Gastroesophageal sphincter (tissue), 4 donors: ENCODE measurements around the gene PXDC1. TPM values are rescaled to one million over a fixed set of nuclear protein-coding genes. Genes with fewer than 3 reads are reported as not detected.

Experiments used
- ATAC-seq: fragments of 150-250 bp; one replicate; pipeline ENCODE4 v1.9.1; 2016; ENCODE audit warnings: mild to moderate bottlenecking, moderate library complexity
- H3K27ac ChIP-seq, 4 donors: fragments of 200-600 bp; sonication (generic) in 3 of 4; 1 replicate in 3 of 4; 2 replicates in 1 of 4; pipeline ENCODE4 v1.5.1; 2016 to 2019
- H3K27me3 ChIP-seq: fragments of 200-600 bp; sonication (generic); one replicate; pipeline ENCODE4 v1.5.1; 2019
- H3K36me3 ChIP-seq, 2 donors: fragments of 200-600 bp; sonication (generic); one replicate each; pipeline ENCODE4 v1.5.1; 2019; ENCODE audit warnings: control low read depth in 1 of 2
- H3K4me1 ChIP-seq, 3 donors: fragments of 200-600 bp; sonication (generic); 1 replicate in 2 of 3; 2 replicates in 1 of 3; pipeline ENCODE4 v1.5.1; 2016 to 2019; ENCODE audit warnings: control low read depth in 2 of 3
- H3K4me3 ChIP-seq, 2 donors: fragments of 200-600 bp; sonication (generic); one replicate each; pipeline ENCODE4 v1.5.1; 2019; ENCODE audit warnings: mild to moderate bottlenecking in 1 of 2, moderate library complexity in 1 of 2
- H3K9me3 ChIP-seq, 3 donors: fragments of 200-600 bp; sonication (generic); one replicate each; pipeline ENCODE4 v1.5.1; 2017 to 2019; ENCODE audit warnings: control low read depth in 2 of 3
- CTCF ChIP-seq, 4 experiments: fragments of 200-600 bp in 2 of 4; fragments of 450-650 bp in 2 of 4; sonication (generic) in 1 of 4; IDR thresholded peaks; one replicate each; pipeline ENCODE4 v1.5.1; 2017 to 2019; ENCODE audit warnings: antibody characterized with exemption in 4 of 4, mild to moderate bottlenecking in 2 of 4, moderate library complexity in 2 of 4
- EP300 ChIP-seq: sonication (generic); formaldehyde crosslinking; IDR thresholded peaks from one replicate; pipeline ENCODE4 v1.6.1; 2017; ENCODE audit warnings: antibody characterized with exemption, mild to moderate bottlenecking
- POLR2A ChIP-seq, 2 donors: fragments of 450-650 bp; IDR thresholded peaks; one replicate each; pipeline ENCODE4 v1.6.1; 2017; ENCODE audit warnings: antibody characterized with exemption in 2 of 2, mild to moderate bottlenecking in 2 of 2, moderate library complexity in 1 of 2
- POLR2AphosphoS5 ChIP-seq: sonication (generic); formaldehyde crosslinking; IDR thresholded peaks from one replicate; pipeline ENCODE4 v1.6.1; 2017; ENCODE audit warnings: antibody characterized with exemption
- WGBS, 2 donors: methylation state at CpG; one replicate each; pipeline ENCODE4 v1.1.5; 2018; ENCODE audit warnings: low coverage in 1 of 2; 5-methylcytosine and 5-hydroxymethylcytosine counted together
- total RNA-seq, 4 donors: library from RNA; depleted of rRNA; stranded (reverse); fragments of >200 nt; gene quantifications; one replicate each; pipeline ENCODE4 v1.1.0, GENCODE V29; 2016

Gene PXDC1
- total RNA-seq: 100 to 1,000 TPM in 3 of 4 donors, 10 to 100 TPM in 1; 78.3 to 182 (median 152) TPM

- Histone ChIP-seq H3K4me1 (peaks cover 0 to 59% (median 27%) of the 10 kb centered on the region in 3 donors), H3K27me3 (no peaks in the 10 kb centered on the region), H3K4me3 (peak within 1 kb of the TSS; percentile 75 to 86), H3K27ac (peak within 1 kb of the TSS; percentile 96 to 99 (median 98)), H3K36me3 (no peaks in the 10 kb centered on the region), H3K9me3 (no peaks in the 10 kb centered on the region)
- ATAC-seq: peak; percentile 1
- WGBS, 2 donors: no CpG with 5 or more reads among the region's 88 CpGs
- TF ChIP-seq POLR2A (IDR thresholded peaks at IDR 0.05) (no peak), CTCF (IDR thresholded peaks at IDR 0.05) (peak in 1 of 4 experiments; percentile 6)
These were observed at the start of gene PXDC1 for GRCh38 chr6:3751077-3751729. Gene PXDC1 (minus strand): TSS chr6:3751713. CDS start chr6:3751531, 182 bp downstream.

GRCh38 chr6:3800850-3801591 is 49.5 kb upstream of the PXDC1 start:
- Histone ChIP-seq H3K4me1 (peaks cover 3 to 58% (median 22%) of the 10 kb centered on the region in 3 donors), H3K4me3 (no peak overlapping the region), H3K27ac (peak overlapping the region in 3 of 4 donors; percentile 56 to 84 (median 79)), H3K9me3 (no peaks in the 10 kb centered on the region), H3K27me3 (no peaks in the 10 kb centered on the region), H3K36me3 (no peaks in the 10 kb centered on the region)
- ATAC-seq: no peak
- 50 to 67% methylated on average over 6 to 9 of the region's 11 CpGs for WGBS, 2 donors
- TF ChIP-seq EP300: no peak
- no peak for TF ChIP-seq CTCF (IDR thresholded peaks at IDR 0.05)
- TF ChIP-seq POLR2A (IDR thresholded peaks at IDR 0.05): no peak
- TF ChIP-seq POLR2AphosphoS5: no peak

- H3K9me3 ChIP-seq: no peaks in the 10 kb centered on the region
- peaks cover 3 to 58% (median 22%) of the 10 kb centered on the region in 3 donors for H3K4me1 ChIP-seq
- no peak for ATAC-seq
- H3K27me3 ChIP-seq: no peaks in the 10 kb centered on the region
- H3K27ac ChIP-seq: no peak overlapping the region
- H3K36me3 ChIP-seq: no peaks in the 10 kb centered on the region
- TF ChIP-seq CTCF (IDR thresholded peaks at IDR 0.05): no peak
- no peak for TF ChIP-seq EP300
- no peak for TF ChIP-seq POLR2A (IDR thresholded peaks at IDR 0.05)
- TF ChIP-seq POLR2AphosphoS5: no peak
- H3K4me3 ChIP-seq: no peak overlapping the region
- 93 to 95% methylated on average over 3 to 6 of the region's 6 CpGs for WGBS, 2 donors
These were observed 48.2 kb upstream of the PXDC1 start for GRCh38 chr6:3799719-3800118.

GRCh38 chr6:3798055-3798919 is 46.8 kb upstream of the PXDC1 start:
- 14 to 73% methylated on average over 1 to 7 of the region's 8 CpGs for WGBS, 2 donors
- no peaks in the 10 kb centered on the region for H3K36me3 ChIP-seq
- no peak overlapping the region for H3K4me3 ChIP-seq
- H3K4me1 ChIP-seq: peaks cover 0 to 44% (median 19%) of the 10 kb centered on the region in 3 donors
- H3K27me3 ChIP-seq: no peaks in the 10 kb centered on the region
- no peak for TF ChIP-seq POLR2A (IDR thresholded peaks at IDR 0.05)
- no peak for TF ChIP-seq CTCF (IDR thresholded peaks at IDR 0.05)
- TF ChIP-seq EP300: no peak
- no peak for TF ChIP-seq POLR2AphosphoS5
- ATAC-seq: no peak
- H3K9me3 ChIP-seq: no peaks in the 10 kb centered on the region
- H3K27ac ChIP-seq: peak overlapping the region in 1 of 4 donors; percentile 40
